Choroid plexus epithelial cell (primary cell): ENCODE measurements around the gene MROH8.
"Not testable (repeated sequence)": the region's sequence is repeated elsewhere in the genome, so short reads cannot be mapped to it uniquely, and the experiment has no call there.

Source experiments
- DNase-seq: peaks from one replicate; pipeline ENCODE4 v3.0.0-alpha.2; 2010; ENCODE audit warnings: low read depth
- H3K4me3 ChIP-seq: 2 replicates; pipeline ENCODE4 v1.5.1; 2011; ENCODE audit warnings: low read depth, mild to moderate bottlenecking, control low read depth, low read length, moderate library complexity
- CTCF ChIP-seq: conservative IDR thresholded peaks from 2 replicates; pipeline ENCODE4 v1.5.1; 2011; ENCODE audit warnings: low read depth, mild to moderate bottlenecking, control low read depth, inconsistent platforms, low read length, moderate library complexity

The MROH8 gene

DNA sequence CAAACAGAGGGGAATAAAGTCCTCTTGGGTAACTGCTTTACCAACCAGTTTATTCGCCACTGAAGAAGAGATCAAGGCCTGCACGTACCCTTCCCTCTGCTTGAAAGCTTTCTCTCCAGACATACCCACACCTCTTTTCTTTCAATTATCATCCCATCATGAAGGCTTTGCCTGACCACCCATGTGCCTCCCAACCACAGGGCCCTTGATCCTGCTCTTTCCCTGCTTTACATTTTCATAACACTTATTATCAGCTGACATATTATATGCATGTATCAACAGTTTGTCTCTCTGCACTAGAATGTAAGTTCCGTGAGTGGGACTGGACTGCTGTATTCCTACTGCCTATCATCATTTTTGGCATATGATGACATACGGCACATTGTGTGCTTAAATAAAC, 21.1 kb downstream of the MROH8 start:
- no peak for DNase-seq
- TF ChIP-seq CTCF: no peak
- no peak overlapping the region for H3K4me3 ChIP-seq

DNA sequence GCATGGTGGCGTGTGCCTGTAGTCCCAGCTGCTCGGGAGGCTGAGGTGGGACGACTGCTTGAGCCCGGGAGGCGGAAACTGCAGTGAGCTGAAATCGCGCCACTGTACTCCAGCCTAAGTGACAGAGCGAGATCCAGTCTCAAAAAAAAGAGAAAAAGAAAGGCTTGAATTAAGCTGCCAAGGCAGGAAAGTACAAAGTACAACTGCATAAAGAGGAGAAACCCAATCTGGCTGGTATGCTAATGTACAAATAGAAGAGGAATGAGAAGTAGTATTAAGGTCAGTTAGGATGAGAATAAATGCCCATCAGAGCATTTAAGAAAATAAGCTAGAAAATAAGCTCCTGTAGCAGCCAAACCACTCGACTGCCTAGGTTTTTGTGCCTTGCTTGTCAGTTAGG, 23.4 kb downstream of the MROH8 start:
- no peak for TF ChIP-seq CTCF
- no peak overlapping the region for H3K4me3 ChIP-seq
- no peak for DNase-seq

DNA sequence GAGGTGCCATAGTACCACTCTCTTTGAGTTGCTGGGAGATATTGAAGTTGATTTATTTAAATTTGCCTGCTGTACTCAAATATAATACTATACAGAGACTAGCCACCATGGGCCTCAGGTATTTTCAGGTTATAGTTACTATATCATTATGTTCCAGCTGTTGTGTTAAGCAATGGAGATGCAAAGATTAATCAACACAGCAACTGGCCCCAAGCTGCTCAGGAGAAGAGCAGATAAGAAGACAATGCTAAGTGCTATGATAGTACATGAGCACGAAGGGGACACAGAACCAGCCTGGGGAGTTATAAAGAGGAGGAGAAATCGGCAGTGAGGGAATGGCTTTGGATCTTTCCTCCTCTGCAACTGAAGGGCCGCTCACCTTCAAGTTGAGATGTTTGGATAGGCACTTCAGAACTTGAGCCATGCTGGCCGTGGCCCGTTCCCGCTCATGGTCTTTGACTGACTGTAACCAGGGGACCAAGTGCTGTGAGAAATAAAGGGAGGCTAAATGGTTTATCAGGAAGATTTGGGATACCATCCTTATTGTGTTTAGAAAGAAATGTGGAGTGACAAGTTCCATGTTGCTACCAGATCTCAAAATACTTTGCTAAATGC, 24.6 kb downstream of the MROH8 start:
- no peak overlapping the region for H3K4me3 ChIP-seq
- no peak for DNase-seq
- TF ChIP-seq CTCF: no peak

- no peak overlapping the region for H3K4me3 ChIP-seq
- no peak for DNase-seq
- TF ChIP-seq CTCF: no peak
These were observed 27.1 kb downstream of the MROH8 start for GRCh38 chr20:37152284-37152683.

DNA sequence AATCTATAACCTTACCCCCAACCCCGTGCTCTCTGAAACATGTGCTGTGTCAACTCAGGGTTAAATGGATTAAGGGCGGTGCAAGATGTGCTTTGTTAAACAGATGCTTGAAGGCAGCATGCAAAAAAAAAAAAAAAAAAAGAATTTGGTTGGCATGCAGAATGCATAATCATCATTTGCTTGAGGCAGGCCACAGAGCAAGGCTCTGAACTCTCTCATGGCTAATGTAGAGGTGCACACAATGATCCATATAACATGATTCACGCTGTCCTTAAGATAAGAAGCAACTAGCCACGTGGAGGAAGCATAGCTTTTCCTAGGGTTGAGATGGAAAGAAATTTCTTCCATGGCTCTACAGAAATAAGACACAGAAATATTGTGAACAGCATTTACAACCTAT, 27.8 kb downstream of the MROH8 start:
- TF ChIP-seq CTCF: no peak
- DNase-seq: no peak
- H3K4me3 ChIP-seq: no peak overlapping the region

DNA sequence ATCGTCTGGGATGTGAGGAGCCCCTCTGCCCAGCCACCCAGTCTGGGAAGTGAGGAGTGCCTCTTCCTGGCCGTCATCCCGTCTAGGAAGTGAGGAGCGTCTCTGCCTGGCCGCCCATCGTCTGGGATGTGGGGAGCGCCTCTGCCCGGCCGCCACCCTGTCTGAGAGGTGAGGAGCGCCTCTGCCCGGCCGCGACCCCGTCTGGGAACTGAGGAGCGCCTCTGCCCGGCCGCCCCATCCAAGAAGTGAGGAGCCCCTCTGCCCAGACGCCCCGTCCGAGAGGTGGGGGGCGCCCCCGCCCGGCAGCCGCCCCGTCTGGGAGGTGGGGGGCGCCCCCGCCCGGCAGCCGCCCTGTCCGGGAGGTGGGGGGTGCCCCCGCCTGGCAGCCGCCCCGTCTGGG, 28.5 kb downstream of the MROH8 start:
- not testable (repeated sequence) for H3K4me3 ChIP-seq, DNase-seq

DNA sequence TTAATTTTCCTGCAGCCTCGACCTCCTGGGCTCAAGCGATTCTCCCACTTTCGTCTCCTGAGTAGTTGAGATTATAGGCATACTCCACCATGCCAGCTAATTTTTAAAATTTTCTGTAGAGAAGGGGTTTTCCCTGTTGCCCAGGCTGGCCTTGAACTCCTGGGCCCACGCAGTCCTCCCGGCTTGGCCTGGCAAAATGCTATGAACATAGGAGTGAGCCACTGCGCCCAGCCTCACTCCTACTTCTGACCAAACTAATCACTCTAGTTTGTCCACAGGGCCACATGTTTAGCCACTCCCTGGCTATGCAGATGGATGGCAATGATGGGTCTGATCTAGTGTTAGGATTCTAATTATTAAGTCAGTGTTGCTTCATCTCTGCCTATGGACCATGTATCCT, 32.1 kb downstream of the MROH8 start:
- H3K4me3 ChIP-seq: no peak overlapping the region
- no peak for DNase-seq
- no peak for TF ChIP-seq CTCF
